Immature natural killer cell (primary cell): ENCODE measurements around the gene ZNF70. TPM values are rescaled to one million over a fixed set of nuclear protein-coding genes. Genes with fewer than 3 reads are reported as not detected.
"Not testable (repeated sequence)": the region's sequence is repeated elsewhere in the genome, so short reads cannot be mapped to it uniquely, and the experiment has no call there.

Experiments
- DNase-seq, 3 donors: peaks; one replicate each; pipeline ENCODE4 v3.0.0; 2022; ENCODE audit warnings: mixed read lengths in 1 of 3
- H3K27ac Mint-ChIP-seq, 6 donors: one replicate each; pipeline ENCODE4 v1.8.0; 2020; ENCODE audit warnings: mixed read lengths in 6 of 6, mild to moderate bottlenecking in 5 of 6, inconsistent platforms in 4 of 6, moderate library complexity in 3 of 6
- H3K27me3 Mint-ChIP-seq, 3 donors: one replicate each; pipeline ENCODE4 v1.8.0; 2020 to 2021; ENCODE audit warnings: low read depth in 3 of 3, mild to moderate bottlenecking in 3 of 3, mixed read lengths in 3 of 3, moderate library complexity in 3 of 3, inconsistent platforms in 1 of 3
- H3K36me3 Mint-ChIP-seq, 3 donors: one replicate each; pipeline ENCODE4 v1.8.0; 2020; ENCODE audit warnings: mixed read lengths in 3 of 3, inconsistent platforms in 2 of 3, mild to moderate bottlenecking in 2 of 3
- H3K4me1 Mint-ChIP-seq, 2 donors: one replicate each; pipeline ENCODE4 v1.8.0; 2020; ENCODE audit warnings: inconsistent platforms in 2 of 2, mild to moderate bottlenecking in 2 of 2, mixed read lengths in 2 of 2, moderate library complexity in 1 of 2
- H3K4me3 Mint-ChIP-seq, 5 donors: one replicate each; pipeline ENCODE4 v1.8.0; 2020; ENCODE audit warnings: mild to moderate bottlenecking in 5 of 5, mixed read lengths in 5 of 5, inconsistent platforms in 3 of 5, moderate library complexity in 3 of 5
- H3K9me3 Mint-ChIP-seq, 6 donors: one replicate each; pipeline ENCODE4 v1.8.0; 2020; ENCODE audit warnings: mild to moderate bottlenecking in 6 of 6, mixed read lengths in 6 of 6, inconsistent platforms in 4 of 6, moderate library complexity in 3 of 6
- polyA plus RNA-seq, 3 donors: library from polyadenylated mRNA; unstranded; fragments of 300-500 nt; fragmentation: Illumina TruSeq; gene quantifications; one replicate each; pipeline ENCODE4 v1.2.3, GENCODE V29; 2021

ZNF70 gene
- polyA plus RNA-seq, 3 donors from 2014 or later, result 0.29 to 1.00 TPM; not detected in 1

DNA sequence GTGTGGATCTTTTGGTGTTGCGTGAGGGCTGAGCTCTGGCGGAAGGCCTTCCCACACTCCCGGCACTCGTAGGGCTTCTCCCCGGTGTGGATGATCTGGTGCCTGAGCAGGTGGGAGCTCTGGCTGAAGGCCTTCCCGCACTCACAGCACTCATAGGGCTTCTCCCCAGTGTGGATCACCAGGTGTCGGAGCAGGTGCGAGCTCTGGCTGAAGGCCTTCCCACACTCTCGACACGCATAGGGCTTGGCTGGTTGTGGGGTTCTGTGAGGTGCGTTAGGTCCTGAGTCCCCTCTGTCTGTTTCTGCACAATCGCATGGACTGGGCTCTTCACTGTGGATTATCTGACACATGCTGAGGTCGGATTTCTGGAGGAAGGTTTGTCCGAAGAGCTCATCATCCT, 6.4 kb downstream of the ZNF70 start:
- Mint-ChIP-seq H3K9me3 (no peaks in the 10 kb centered on the region), H3K27ac (no peak overlapping the region), H3K27me3 (no peaks in the 10 kb centered on the region), H3K4me3 (no peak overlapping the region), H3K36me3 (peaks cover 16 to 31% (median 23%) of the 10 kb centered on the region in 3 donors), H3K4me1 (peaks cover 9 to 16% of the 10 kb centered on the region in 2 donors)
- no peak for DNase-seq

DNA sequence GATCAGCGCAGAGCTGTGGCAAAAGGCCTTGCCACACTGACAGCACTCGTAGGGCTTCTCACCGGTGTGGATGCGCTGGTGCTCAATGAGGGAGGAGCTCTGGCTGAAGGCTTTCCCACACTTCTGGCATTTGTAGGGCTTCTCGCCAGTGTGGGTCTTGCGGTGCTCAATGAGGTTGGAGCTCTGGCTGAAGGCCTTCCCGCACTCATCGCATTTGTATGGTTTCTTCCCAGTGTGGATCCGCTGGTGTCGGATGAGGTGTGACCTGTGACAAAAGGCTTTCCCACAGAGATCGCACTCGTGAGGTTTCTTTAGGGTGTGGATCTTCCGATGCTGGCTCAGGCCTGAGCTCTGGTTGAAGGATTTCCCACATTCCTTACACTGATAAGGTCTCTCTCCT, 6.9 kb downstream of the ZNF70 start:
- Mint-ChIP-seq H3K4me1 (peaks cover 8 to 16% of the 10 kb centered on the region in 2 donors), H3K4me3 (no peak overlapping the region), H3K27me3 (no peaks in the 10 kb centered on the region), H3K9me3 (no peaks in the 10 kb centered on the region), H3K36me3 (peaks cover 16 to 31% (median 23%) of the 10 kb centered on the region in 3 donors), H3K27ac (no peak overlapping the region)
- no peak for DNase-seq

DNA sequence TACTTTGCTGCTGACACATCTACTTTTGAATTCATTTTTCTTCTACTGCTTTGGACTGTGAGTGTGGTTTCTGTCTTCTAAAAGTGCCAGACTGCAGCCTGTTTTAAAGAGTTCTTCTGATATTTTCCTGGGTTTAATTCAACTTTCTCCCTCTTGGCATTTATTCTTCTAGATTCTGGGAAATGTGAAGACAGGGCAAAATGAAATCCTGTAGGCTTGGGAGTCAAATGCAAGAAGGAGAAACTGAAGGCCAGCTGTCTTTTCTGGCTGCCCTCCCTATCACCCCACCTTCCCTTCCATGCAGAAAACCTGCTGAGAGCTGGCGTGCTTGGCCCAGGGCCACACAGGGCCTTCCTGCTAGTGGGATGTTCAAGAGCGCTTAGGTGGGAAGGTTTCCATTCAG, 7.6 kb downstream of the ZNF70 start:
- H3K9me3 Mint-ChIP-seq, result no peaks in the 10 kb centered on the region
- no peak overlapping the region for H3K27ac Mint-ChIP-seq

DNA sequence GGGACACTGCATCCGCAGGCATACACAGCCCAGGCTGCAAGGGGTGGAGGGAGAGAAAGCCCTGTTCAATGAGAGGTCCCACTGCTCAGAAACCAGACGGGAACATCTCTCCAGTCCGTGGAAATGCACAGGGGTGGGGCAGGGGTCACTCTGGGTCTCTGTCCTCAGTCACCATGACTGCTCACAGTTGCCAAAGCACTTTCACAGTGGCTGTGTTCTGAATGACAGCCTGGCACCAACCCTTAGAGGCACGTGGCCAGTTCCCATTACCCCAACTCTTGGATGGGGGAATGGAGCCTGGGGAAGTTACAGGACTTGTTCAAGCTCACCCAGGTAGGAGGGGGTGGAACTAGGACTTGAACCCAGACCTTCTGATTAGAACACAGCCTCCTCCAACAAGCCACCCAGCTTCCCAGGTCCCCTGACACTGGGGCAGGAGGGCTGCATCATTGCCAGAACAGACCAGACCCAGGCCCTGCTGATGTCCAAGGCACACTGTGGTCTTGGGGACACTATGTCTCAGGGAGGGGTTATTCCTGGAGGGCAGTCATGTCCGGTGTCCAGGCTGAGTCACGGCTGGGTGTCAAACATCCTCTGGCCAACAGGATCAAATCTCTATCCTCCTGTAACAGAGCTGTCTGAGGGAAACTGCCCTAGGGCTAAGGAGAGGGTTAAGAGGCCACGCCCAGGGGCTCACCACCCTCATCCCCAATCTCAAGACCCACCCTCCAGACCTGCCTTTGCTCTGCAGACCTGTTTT, 8.2 kb downstream of the ZNF70 start:
- H3K4me3 Mint-ChIP-seq, result no peak overlapping the region
- H3K36me3 Mint-ChIP-seq, result peaks cover 16 to 31% (median 27%) of the 10 kb centered on the region in 3 donors
- DNase-seq, result no peak
- no peaks in the 10 kb centered on the region for H3K27me3 Mint-ChIP-seq
- H3K27ac Mint-ChIP-seq, result no peak overlapping the region
- peaks cover 8 to 16% of the 10 kb centered on the region in 2 donors for H3K4me1 Mint-ChIP-seq
- no peaks in the 10 kb centered on the region for H3K9me3 Mint-ChIP-seq

More for the DNA sequence above, 7.6 kb downstream of the ZNF70 start:
- Mint-ChIP-seq H3K4me3 (no peak overlapping the region), H3K36me3 (peaks cover 16 to 31% (median 27%) of the 10 kb centered on the region in 3 donors), H3K4me1 (peaks cover 8 to 16% of the 10 kb centered on the region in 2 donors), H3K27me3 (no peaks in the 10 kb centered on the region)
- DNase-seq, result no peak

DNA sequence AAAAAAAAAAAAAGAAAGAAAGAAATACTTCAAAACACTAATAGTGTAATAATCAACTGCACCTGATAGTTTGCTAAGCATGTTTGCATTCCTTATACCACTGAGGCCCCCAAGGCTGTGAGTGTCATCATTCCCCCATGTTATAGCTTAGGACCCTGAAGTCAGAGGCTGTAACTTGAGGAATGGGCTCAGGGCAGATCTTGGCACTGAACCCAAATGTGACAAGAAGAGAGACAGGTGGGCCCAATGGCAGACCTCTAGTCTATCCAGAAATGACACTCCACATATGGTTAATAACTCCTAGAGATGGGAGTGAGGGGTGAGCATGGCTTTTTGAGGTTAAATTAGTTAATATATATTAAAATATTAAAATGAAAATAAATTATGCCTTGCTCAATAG, 13.2 kb downstream of the ZNF70 start:
- no peaks in the 10 kb centered on the region for H3K9me3 Mint-ChIP-seq
- H3K4me3 Mint-ChIP-seq, result no peak overlapping the region
- H3K27me3 Mint-ChIP-seq, result peaks cover 0 to 1% (median 0%) of the 10 kb centered on the region in 3 donors
- peaks cover 0 to 10% (median 4%) of the 10 kb centered on the region in 3 donors for H3K36me3 Mint-ChIP-seq
- no peak overlapping the region for H3K27ac Mint-ChIP-seq
- H3K4me1 Mint-ChIP-seq, result no peaks in the 10 kb centered on the region
- DNase-seq, result no peak

DNA sequence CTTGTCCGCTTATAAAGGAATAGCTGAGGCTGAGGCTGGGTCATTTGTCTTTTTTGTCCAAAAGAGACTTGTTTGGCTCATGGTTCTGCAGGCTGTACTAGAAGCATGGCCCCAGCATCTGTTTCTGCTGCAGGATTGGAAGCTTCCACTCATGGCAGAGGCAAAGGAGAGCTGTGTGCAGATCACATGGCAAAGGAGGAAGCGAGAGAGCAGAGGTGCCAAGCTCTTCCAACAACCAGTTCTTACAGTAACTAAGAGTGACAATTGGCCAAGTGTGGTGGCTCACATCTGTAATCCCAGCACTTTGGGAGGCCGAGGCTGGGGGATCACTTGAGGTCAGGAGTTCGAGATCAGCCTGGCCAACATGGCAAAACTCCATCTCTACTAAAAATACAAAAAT, 22.8 kb downstream of the ZNF70 start:
- not testable (repeated sequence) for H3K27me3 Mint-ChIP-seq, H3K4me3 Mint-ChIP-seq, H3K36me3 Mint-ChIP-seq, H3K4me1 Mint-ChIP-seq, H3K9me3 Mint-ChIP-seq, H3K27ac Mint-ChIP-seq, DNase-seq

DNA sequence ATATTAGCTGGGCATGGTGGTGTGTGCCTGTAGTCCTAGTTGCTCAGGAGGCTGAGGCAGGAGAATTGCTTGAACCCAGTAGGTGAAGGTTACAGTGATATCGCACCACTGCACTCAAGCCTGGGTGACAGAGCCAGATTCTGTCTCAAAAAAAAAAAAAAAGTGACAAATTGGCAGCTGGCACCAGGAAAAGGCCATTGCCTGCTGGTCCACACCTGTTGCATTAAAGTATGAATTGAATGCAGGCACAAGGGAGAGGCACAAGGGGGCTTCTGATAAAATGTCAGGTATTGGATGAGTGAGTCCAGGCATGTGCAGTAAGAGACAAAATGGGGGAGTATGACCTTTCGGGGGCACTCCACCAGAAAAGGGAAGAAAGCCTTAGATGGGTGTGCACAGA, 28.2 kb downstream of the ZNF70 start:
- H3K4me1 Mint-ChIP-seq, result no peaks in the 10 kb centered on the region
- H3K27ac Mint-ChIP-seq, result no peak overlapping the region
- H3K27me3 Mint-ChIP-seq, result peaks cover 0 to 11% (median 4%) of the 10 kb centered on the region in 3 donors
- H3K36me3 Mint-ChIP-seq, result no peaks in the 10 kb centered on the region
- H3K4me3 Mint-ChIP-seq, result no peak overlapping the region
- no peak for DNase-seq
- H3K9me3 Mint-ChIP-seq, result no peaks in the 10 kb centered on the region

DNA sequence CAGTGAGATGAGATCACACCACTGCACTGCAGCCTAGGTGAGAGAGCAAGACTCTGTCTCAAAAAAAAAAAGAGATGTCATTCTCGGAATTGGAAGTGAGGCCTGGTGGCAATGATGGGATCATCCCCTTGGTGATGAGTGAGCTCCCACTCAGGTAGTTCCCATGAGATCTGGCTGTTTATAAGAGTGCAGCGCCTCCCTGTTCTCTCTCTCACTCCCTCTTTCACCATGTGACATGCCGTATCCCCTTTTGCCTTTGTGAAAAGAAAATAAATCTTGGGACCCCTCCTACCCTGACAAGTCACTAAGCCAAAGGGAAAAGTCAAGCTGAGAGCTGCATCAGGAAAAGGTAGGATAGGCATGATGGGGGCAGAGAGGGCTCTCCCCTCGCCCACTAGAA, 28.8 kb downstream of the ZNF70 start:
- H3K4me1 Mint-ChIP-seq, result peaks cover 4 to 5% of the 10 kb centered on the region in 2 donors
- H3K4me3 Mint-ChIP-seq, result no peak overlapping the region
- H3K27me3 Mint-ChIP-seq, result peaks cover 0 to 11% (median 4%) of the 10 kb centered on the region in 3 donors
- DNase-seq, result no peak
- H3K27ac Mint-ChIP-seq, result no peak overlapping the region
- no peaks in the 10 kb centered on the region for H3K9me3 Mint-ChIP-seq
- no peaks in the 10 kb centered on the region for H3K36me3 Mint-ChIP-seq

DNA sequence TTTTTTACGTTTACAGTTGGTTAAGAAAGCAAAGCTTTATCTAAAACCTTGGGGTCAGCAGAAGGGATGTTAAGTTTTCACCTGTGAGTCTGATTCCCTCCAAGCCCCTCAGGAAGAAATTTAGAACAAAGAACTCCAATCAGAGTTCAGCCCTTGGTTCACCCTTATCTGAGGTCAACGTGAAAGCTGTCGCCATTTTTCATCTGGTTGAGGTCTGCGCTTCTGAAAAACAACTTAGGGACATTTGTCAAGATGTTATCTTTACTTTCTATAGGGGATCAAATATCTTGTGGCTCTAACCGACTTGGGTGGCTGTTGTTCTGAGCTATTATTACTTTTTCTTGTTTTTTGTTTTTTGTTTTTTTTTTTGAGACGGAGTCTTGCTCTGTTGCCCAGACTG, 30.1 kb downstream of the ZNF70 start:
- DNase-seq, result no peak
- no peaks in the 10 kb centered on the region for H3K9me3 Mint-ChIP-seq
- H3K4me1 Mint-ChIP-seq, result peaks cover 10% of the 10 kb centered on the region in 2 donors
- no peaks in the 10 kb centered on the region for H3K36me3 Mint-ChIP-seq
- H3K27me3 Mint-ChIP-seq, result peaks cover 2 to 7% (median 4%) of the 10 kb centered on the region in 3 donors
- no peak overlapping the region for H3K27ac Mint-ChIP-seq
- H3K4me3 Mint-ChIP-seq, result no peak overlapping the region

DNA sequence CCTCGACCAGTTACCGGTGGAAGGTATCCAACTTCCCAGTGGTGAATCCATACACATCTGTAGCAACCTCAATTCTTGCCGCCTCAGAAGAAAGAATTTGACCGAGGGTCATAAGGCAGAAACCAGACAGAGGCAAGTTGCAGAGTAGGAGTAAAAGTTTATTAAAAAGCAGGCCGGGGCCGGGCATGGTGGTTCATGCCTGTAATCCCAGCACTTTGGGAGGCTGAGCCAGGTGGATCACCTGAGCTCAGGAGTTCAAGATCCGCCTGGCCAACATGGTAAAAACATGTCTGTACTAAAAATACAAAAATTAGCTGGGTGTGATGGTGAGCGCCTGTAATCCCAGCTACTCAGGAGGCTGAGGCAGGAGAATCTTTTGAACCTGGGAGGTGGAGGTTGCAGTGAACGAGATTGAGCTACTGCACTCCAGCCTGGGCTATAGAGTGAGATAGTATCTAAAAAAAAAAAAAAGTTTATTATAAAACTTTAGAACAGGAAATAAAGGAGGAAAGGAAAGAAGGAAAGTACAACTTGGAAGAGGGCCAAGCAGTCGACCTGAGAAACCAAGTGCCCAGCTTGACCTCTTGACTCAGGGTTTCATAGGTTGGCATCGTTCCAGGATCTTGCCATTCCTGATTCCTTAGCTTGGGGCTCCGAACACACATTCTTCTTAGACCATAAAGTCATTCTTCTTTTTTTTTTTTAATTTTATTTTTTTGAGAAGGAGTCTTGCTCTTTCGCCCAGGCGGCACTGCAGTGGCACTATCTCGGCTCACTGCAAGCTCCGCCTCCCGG, 32.3 kb downstream of the ZNF70 start:
- peaks cover 2 to 5% (median 2%) of the 10 kb centered on the region in 3 donors for H3K27me3 Mint-ChIP-seq
- peaks cover 25% of the 10 kb centered on the region in 2 donors for H3K4me1 Mint-ChIP-seq
- H3K36me3 Mint-ChIP-seq, result peaks cover 4 to 7% (median 6%) of the 10 kb centered on the region in 3 donors
- no peaks in the 10 kb centered on the region for H3K9me3 Mint-ChIP-seq
- peak overlapping the region in 5 of 6 donors; percentile 22 to 70 (median 37) for H3K27ac Mint-ChIP-seq
- H3K4me3 Mint-ChIP-seq, result peak overlapping the region in 3 of 5 donors; percentile 38 to 53 (median 40)
- no peak for DNase-seq

DNA sequence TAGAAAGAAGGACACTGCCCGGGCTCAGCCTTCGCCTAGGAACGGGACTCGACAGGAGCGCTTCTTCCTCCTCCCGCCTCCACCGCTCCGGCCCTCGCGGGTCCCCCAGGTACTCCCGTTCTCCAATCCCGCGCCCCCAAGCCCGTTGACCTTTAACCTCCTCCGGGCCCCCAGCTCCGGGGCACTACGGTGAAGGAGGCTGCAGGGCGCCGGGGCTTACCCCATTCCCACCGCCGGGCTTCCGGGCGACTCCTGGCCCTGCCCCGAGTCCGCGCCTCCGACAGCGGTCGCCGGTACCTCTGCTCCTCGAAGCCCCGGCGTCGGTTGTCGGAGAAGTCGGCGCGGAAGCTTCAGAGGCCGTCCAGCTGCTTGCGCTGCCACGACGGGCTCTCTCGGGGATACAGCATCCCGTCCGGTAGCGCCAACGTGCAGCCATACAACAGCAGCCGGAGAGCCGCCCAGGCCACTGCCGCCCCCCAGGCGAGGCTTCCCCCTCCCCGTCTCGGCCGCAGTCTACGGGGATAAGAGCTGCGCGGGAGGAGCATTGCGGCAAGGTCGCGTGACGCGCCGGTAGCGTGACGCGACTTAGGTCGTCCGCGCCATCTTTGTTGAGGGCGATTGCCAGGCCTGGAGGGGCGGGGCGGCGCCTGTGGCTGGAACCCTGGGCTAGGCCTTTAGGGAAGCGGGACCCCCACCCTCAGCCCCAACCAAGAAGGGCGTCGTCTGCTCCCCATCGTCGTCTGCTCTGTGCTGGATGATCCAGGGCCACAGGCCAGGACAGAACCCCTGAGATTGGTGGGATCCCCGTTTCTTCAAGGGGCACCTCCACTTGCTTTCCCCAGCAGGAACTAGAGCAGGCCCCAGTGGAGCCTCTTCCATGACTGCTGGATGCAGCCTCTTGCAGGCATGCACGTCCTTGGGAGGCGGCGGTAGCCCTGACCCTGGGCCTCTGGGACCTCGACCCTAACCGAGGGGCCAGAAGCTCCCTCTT, 33.8 kb downstream of the ZNF70 start:
- DNase-seq, result peak; percentile 82 to 84 (median 83)
- Mint-ChIP-seq H3K4me1 (peaks cover 25% of the 10 kb centered on the region in 2 donors), H3K9me3 (no peaks in the 10 kb centered on the region), H3K36me3 (peaks cover 4 to 14% (median 6%) of the 10 kb centered on the region in 3 donors), H3K27me3 (peaks cover 0 to 5% (median 2%) of the 10 kb centered on the region in 3 donors), H3K27ac (peak overlapping the region; percentile 80 to 92 (median 88)), H3K4me3 (peak overlapping the region; percentile 73 to 86 (median 81))

DNA sequence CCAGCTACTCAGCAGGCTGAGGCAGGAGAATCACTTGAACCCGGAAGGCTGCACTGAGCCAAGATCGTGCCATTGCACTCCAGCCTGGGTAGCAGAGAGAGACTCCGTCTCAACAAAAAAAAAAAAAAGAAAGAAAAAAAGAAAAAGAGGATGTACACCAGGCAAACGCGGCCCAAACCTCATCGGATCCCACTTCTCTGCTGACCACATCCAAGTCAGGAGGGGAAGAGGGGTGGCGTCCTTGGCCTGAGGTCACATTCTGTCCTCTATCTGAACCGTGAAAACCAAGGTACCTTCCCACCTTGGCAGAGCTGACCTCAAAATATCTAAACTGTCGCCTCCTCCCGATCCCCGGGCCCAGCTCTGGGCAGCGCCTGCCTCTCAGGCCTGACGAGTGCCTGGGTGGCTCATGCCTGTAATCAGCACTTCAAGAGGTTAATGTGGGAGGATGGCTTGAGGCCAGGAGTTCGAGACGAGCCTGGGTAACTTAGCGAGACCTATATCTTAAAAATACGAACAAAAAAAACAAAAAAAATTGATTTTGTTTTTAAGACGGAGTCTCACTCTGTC, 35.0 kb downstream of the ZNF70 start:
- Mint-ChIP-seq H3K27me3 (peaks cover 0 to 2% (median under 1%) of the 10 kb centered on the region in 3 donors), H3K4me3 (peak overlapping the region; percentile 73 to 86 (median 81)), H3K36me3 (peaks cover 7 to 21% (median 9%) of the 10 kb centered on the region in 3 donors), H3K9me3 (no peaks in the 10 kb centered on the region), H3K4me1 (peaks cover 25 to 31% of the 10 kb centered on the region in 2 donors), H3K27ac (peak overlapping the region; percentile 77 to 83 (median 80))
- peak; percentile 26 to 36 (median 35) for DNase-seq
